CD14-positive monocyte (primary cell): ENCODE data around the gene SPATA6L. TPM values are rescaled to one million over a fixed set of nuclear protein-coding genes. Genes with fewer than 3 reads are reported as not detected.

Experiments used
- DNase-seq, 3 donors: peaks; one replicate each; pipeline ENCODE4 v3.0.0-alpha.2; 2011 to 2022
- H2AFZ ChIP-seq: 2 replicates; pipeline ENCODE4 v1.6.0; 2012; ENCODE audit warnings: mild to moderate bottlenecking, low read depth, low read length, inconsistent platforms; ENCODE audit not compliant: insufficient read depth, poor library complexity, severe bottlenecking
- H3K27ac ChIP-seq, 2 donors: 1 replicate in 1 of 2; 2 replicates in 1 of 2; pipeline ENCODE4 v1.5.1; 2012 to 2013; ENCODE audit warnings: low read length in 2 of 2, control low read depth in 1 of 2, inconsistent platforms in 1 of 2, low read depth in 1 of 2, mild to moderate bottlenecking in 1 of 2
- H3K27me3 ChIP-seq, 2 donors: one replicate each; pipeline versions ENCODE4 v1.6.0 to v1.6.1; 2011 to 2013; ENCODE audit warnings: low read length in 2 of 2; ENCODE audit not compliant: control insufficient read depth in 2 of 2, insufficient read depth in 2 of 2
- H3K36me3 ChIP-seq, 2 donors: replicated peaks in 1 of 2; 1 replicate in 1 of 2; 2 replicates in 1 of 2; pipeline versions ENCODE4 v1.5.1 to v1.6.1; 2012 to 2013; ENCODE audit warnings: low read length in 2 of 2, control low read depth in 1 of 2, inconsistent platforms in 1 of 2, mild to moderate bottlenecking in 1 of 2; ENCODE audit not compliant: insufficient read depth in 2 of 2, control insufficient read depth in 1 of 2
- H3K4me1 ChIP-seq, 2 donors: 1 replicate in 1 of 2; 2 replicates in 1 of 2; pipeline versions ENCODE4 v1.5.1 to v1.6.1; 2012 to 2013; ENCODE audit warnings: low read length in 2 of 2, control low read depth in 1 of 2, inconsistent platforms in 1 of 2, mild to moderate bottlenecking in 1 of 2, moderate library complexity in 1 of 2; ENCODE audit not compliant: insufficient read depth in 2 of 2, control insufficient read depth in 1 of 2
- H3K4me2 ChIP-seq: replicated peaks from 2 replicates; pipeline ENCODE3; 2012; ENCODE audit warnings: low read length, moderate library complexity, mild to moderate bottlenecking; ENCODE audit not compliant: poor library complexity, severe bottlenecking; ENCODE audit errors: extremely low read depth
- H3K4me3 ChIP-seq, 3 experiments: fragments of 200-600 bp in 1 of 3; sonication (generic) in 1 of 3; replicated peaks in 1 of 3; 1 replicate in 2 of 3; 2 replicates in 1 of 3; pipeline ENCODE4 v1.5.1; 2011 to 2013; ENCODE audit warnings: low read length in 3 of 3, mild to moderate bottlenecking in 3 of 3, control low read depth in 2 of 3, low read depth in 2 of 3, inconsistent platforms in 1 of 3, moderate library complexity in 1 of 3
- H3K79me2 ChIP-seq: 2 replicates; pipeline ENCODE4 v1.6.0; 2012; ENCODE audit warnings: mild to moderate bottlenecking, control low read depth, inconsistent platforms, low read length, moderate library complexity; ENCODE audit not compliant: insufficient read depth
- H3K9ac ChIP-seq: 2 replicates; pipeline ENCODE4 v1.6.0; 2017; ENCODE audit warnings: low read length, mild to moderate bottlenecking; ENCODE audit not compliant: insufficient read depth, poor library complexity, severe bottlenecking
- H3K9me3 ChIP-seq, 2 donors: replicated peaks in 1 of 2; 1 replicate in 1 of 2; 2 replicates in 1 of 2; pipeline versions ENCODE4 v1.5.1 to v1.6.1; 2012 to 2013; ENCODE audit warnings: low read length in 2 of 2, control low read depth in 1 of 2; ENCODE audit not compliant: control insufficient read depth in 1 of 2, insufficient read depth in 1 of 2
- H4K20me1 ChIP-seq: 2 replicates; pipeline ENCODE4 v1.6.0; 2012; ENCODE audit warnings: mild to moderate bottlenecking, low read length, control low read depth, moderate library complexity; ENCODE audit not compliant: insufficient read depth
- H3K27ac Mint-ChIP-seq, 7 donors: one replicate each; pipeline ENCODE4 v1.8.0; 2020; ENCODE audit warnings: mild to moderate bottlenecking in 7 of 7, mixed read lengths in 7 of 7, moderate library complexity in 6 of 7, inconsistent platforms in 2 of 7
- H3K27me3 Mint-ChIP-seq, 3 donors: one replicate each; pipeline ENCODE4 v1.8.0; 2021 to 2022; ENCODE audit warnings: low read depth in 3 of 3, mild to moderate bottlenecking in 3 of 3, mixed read lengths in 3 of 3, moderate library complexity in 3 of 3, inconsistent platforms in 1 of 3
- H3K36me3 Mint-ChIP-seq, 2 donors: one replicate each; pipeline ENCODE4 v1.8.0; 2020; ENCODE audit warnings: mixed read lengths in 2 of 2, inconsistent platforms in 1 of 2, mild to moderate bottlenecking in 1 of 2
- H3K4me1 Mint-ChIP-seq: one replicate; pipeline ENCODE4 v1.8.0; 2020; ENCODE audit warnings: mild to moderate bottlenecking, mixed read lengths
- H3K4me3 Mint-ChIP-seq, 2 donors: one replicate each; pipeline ENCODE4 v1.8.0; 2020; ENCODE audit warnings: mild to moderate bottlenecking in 2 of 2, mixed read lengths in 2 of 2, moderate library complexity in 1 of 2
- H3K9me3 Mint-ChIP-seq, 7 donors: one replicate each; pipeline ENCODE4 v1.8.0; 2020 to 2022; ENCODE audit warnings: mixed read lengths in 7 of 7, mild to moderate bottlenecking in 6 of 7, moderate library complexity in 6 of 7, inconsistent platforms in 2 of 7
- WGBS: methylation state at CpG from one replicate; pipeline ENCODE4 v1.1.5; 2013; ENCODE audit warnings: missing lambda C conversion rate; ENCODE audit not compliant: insufficient coverage; 5-methylcytosine and 5-hydroxymethylcytosine counted together
- intact Hi-C, 2 donors: fragments of 100-400 bp; cut with micrococcal nuclease; formaldehyde crosslinking; loops; one replicate each; pipeline versions ENCODE4 v1.15.0 to v1.15.1; 2023
- polyA plus RNA-seq, 3 donors: library from polyadenylated mRNA; depleted of rRNA in 1 of 3; unstranded in 2 of 3; stranded (reverse) in 1 of 3; fragments of 300-500 nt in 2 of 3; fragments of >200 nt in 1 of 3; fragmentation: Illumina TruSeq in 2 of 3; gene quantifications; 1 replicate in 2 of 3; 2 replicates in 1 of 3; pipeline ENCODE4 v1.2.3, GENCODE V29; 2012 to 2021
- TF ChIP-seq, protein P1 (sequence below): fragments of 200-600 bp; IDR thresholded peaks from one replicate; pipeline ENCODE4 v1.8.0; 2022; ENCODE audit warnings: antibody characterized with exemption, mild to moderate bottlenecking

SPATA6L gene
- polyA plus RNA-seq, 3 donors, result not detected

DNA sequence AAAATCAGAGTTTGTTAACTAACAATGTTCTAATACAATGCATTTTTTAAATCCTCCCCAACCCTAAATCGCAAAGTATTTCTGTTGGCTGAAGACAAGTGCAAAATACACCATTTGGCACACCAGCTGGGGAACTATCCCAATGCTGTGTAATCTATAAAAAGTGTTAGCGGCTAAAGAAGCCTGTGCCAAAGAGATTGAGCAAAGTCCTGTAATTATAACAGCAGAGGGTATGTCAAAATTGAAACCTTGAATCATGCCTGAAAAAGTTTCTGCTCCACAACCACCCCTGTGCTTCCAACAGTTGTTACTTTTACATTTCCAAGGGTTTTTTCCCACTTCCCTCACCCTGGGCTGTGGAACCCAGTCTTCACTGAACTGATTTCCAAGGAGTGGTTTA is 87.3 kb downstream of the SPATA6L start:
- no peaks in the 10 kb centered on the region for H3K27me3 ChIP-seq
- H3K27ac ChIP-seq, result no peak overlapping the region
- no peak overlapping the region for H2AFZ ChIP-seq
- no peaks in the 10 kb centered on the region for H3K36me3 ChIP-seq
- no peaks in the 10 kb centered on the region for H3K4me1 ChIP-seq
- no peaks in the 10 kb centered on the region for H3K9me3 ChIP-seq
- no peak overlapping the region for H3K4me2 ChIP-seq
- Mint-ChIP-seq H3K9me3 (peaks cover 0 to 4% (median 0%) of the 10 kb centered on the region in 7 donors), H3K27ac (no peak overlapping the region), H3K4me1 (no peaks in the 10 kb centered on the region), H3K36me3 (no peaks in the 10 kb centered on the region), H3K27me3 (peaks cover 3 to 9% (median 5%) of the 10 kb centered on the region in 3 donors), H3K4me3 (no peak overlapping the region)
- TF ChIP-seq, protein P1, sequence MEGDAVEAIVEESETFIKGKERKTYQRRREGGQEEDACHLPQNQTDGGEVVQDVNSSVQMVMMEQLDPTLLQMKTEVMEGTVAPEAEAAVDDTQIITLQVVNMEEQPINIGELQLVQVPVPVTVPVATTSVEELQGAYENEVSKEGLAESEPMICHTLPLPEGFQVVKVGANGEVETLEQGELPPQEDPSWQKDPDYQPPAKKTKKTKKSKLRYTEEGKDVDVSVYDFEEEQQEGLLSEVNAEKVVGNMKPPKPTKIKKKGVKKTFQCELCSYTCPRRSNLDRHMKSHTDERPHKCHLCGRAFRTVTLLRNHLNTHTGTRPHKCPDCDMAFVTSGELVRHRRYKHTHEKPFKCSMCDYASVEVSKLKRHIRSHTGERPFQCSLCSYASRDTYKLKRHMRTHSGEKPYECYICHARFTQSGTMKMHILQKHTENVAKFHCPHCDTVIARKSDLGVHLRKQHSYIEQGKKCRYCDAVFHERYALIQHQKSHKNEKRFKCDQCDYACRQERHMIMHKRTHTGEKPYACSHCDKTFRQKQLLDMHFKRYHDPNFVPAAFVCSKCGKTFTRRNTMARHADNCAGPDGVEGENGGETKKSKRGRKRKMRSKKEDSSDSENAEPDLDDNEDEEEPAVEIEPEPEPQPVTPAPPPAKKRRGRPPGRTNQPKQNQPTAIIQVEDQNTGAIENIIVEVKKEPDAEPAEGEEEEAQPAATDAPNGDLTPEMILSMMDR, result no peak
- intact Hi-C loops, result no loop called here
- no peak overlapping the region for H3K4me3 ChIP-seq
- no peaks in the 10 kb centered on the region for H3K79me2 ChIP-seq
- DNase-seq, result no peak
- no CpG with 5 or more reads among the region's 2 CpGs for WGBS
- H4K20me1 ChIP-seq, result no peaks in the 10 kb centered on the region
- H3K9ac ChIP-seq, result no peak overlapping the region

DNA sequence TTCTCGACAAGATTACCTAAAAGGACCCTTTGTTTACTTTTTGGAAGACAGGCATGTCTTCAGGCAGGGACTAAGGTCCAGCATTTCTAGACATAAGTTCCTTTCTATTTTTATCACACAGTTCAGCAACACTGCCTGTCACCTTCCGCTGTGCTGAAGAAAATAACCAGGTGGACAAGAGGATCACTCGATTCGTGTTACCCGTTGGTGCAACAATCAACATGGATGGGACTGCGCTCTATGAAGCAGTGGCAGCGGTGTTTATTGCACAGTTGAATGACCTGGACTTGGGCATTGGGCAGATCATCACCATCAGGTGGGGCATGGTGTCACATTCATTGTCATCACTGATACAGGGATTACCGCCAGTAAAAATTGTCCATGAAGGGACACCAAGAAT is 89.8 kb downstream of the SPATA6L start:
- H3K79me2 ChIP-seq, result no peaks in the 10 kb centered on the region
- no peak overlapping the region for H3K9ac ChIP-seq
- no peaks in the 10 kb centered on the region for H3K9me3 ChIP-seq
- no peaks in the 10 kb centered on the region for H4K20me1 ChIP-seq
- Mint-ChIP-seq H3K4me3 (no peak overlapping the region), H3K27ac (no peak overlapping the region), H3K36me3 (no peaks in the 10 kb centered on the region), H3K4me1 (no peaks in the 10 kb centered on the region), H3K9me3 (peaks cover 0 to 4% (median 0%) of the 10 kb centered on the region in 7 donors), H3K27me3 (peaks cover 4 to 8% (median 7%) of the 10 kb centered on the region in 3 donors)
- H2AFZ ChIP-seq, result no peak overlapping the region
- DNase-seq, result no peak
- no peaks in the 10 kb centered on the region for H3K4me1 ChIP-seq
- no peaks in the 10 kb centered on the region for H3K27me3 ChIP-seq
- no peaks in the 10 kb centered on the region for H3K36me3 ChIP-seq
- H3K27ac ChIP-seq, result no peak overlapping the region
- WGBS, result 96% methylated on average over 8 of the region's 8 CpGs
- TF ChIP-seq, protein P1, result no peak
- intact Hi-C loops, result no loop called here
- H3K4me3 ChIP-seq, result no peak overlapping the region
- H3K4me2 ChIP-seq, result no peak overlapping the region
